GM18499 (cell line): ENCODE results near the gene DDX51.

ENCODE experiments used
- ATAC-seq: cut with Tn5 transposase; IDR thresholded peaks from one replicate; pipeline ENCODE4 v1.9.1; 2021; ENCODE audit warnings: moderate number of reproducible peaks; ENCODE audit not compliant: insufficient read depth, unreplicated experiment

DDX51 gene

GRCh38 chr12:132095520-132096409 is 48.4 kb downstream of the DDX51 start:
- no peak for ATAC-seq

- ATAC-seq = no peak
Measured at GRCh38 chr12:132094269-132094891, 49.7 kb downstream of the DDX51 start.

- no peak for ATAC-seq
Measured at GRCh38 chr12:132089407-132089910, 54.7 kb downstream of the DDX51 start.
